Erythroblast (primary cell): ENCODE data around the gene BLTP3B.

Experiments used
- GATA1 ChIP-seq: IDR thresholded peaks from 2 replicates; pipeline ENCODE4 v1.6.1; 2011; ENCODE audit warnings: low read depth, mild to moderate bottlenecking, control low read depth, low read length, moderate library complexity
- POLR2A ChIP-seq: IDR thresholded peaks from 2 replicates; pipeline ENCODE4 v1.6.1; 2011; ENCODE audit warnings: mild to moderate bottlenecking, low read length

- no peak for TF ChIP-seq POLR2A
- TF ChIP-seq GATA1, result no peak
These were observed 22.3 kb downstream of the BLTP3B start for GRCh38 chr12:100120355-100120754.
